Transverse colon (tissue), 3 donors: Measurements from ENCODE around the gene TOX2.

Experiments used
- POLR2A ChIP-seq: fragments of 450-650 bp; IDR thresholded peaks from one replicate; pipeline ENCODE4 v1.6.1; 2016; ENCODE audit warnings: antibody characterized with exemption, mild to moderate bottlenecking, moderate library complexity
- POLR2AphosphoS5 ChIP-seq, 3 donors: sonication (generic); formaldehyde crosslinking; IDR thresholded peaks; one replicate each; pipeline ENCODE4 v1.6.1; 2016; ENCODE audit warnings: antibody characterized with exemption in 3 of 3

DNA sequence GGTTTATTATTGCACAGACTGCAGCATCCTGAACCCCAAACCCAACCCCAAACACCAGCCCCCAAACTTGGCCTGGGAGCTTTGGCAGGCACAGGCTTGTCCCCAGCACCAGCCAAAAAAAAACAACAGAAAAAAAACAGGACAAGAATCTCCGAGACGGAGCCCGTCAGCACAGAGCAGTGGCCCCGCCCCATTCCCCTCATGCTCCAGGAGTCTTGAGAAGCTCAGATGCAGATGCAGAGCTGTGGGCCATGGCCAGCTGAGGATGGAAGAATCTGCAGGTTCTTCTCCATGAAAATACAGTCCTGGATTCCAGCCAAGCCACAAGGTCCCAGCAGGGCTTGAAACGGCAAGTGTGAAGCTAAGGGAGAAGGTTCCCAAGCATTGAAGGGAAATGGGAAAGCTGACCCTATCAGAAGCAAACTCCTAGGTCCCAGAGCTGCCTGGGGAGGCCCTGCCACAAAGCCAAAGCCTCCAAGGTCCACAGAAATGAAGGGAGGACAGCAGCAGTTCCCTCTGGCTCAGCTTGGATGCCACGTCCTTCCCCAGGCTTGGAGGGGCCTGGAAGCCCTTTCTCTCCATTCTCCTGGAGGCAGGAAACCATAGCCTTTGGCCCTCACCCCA, 197.2 kb downstream of the TOX2 start:
- TF ChIP-seq POLR2A (no peak), POLR2AphosphoS5 (IDR thresholded peaks at IDR 0.05) (no peak)
